Nephron progenitor cell (in vitro differentiated cells): ENCODE measurements around the gene SYT2.

Source experiments
- DNase-seq: peaks from one replicate; pipeline ENCODE4 v3.0.0; 2021
- H3K27ac Mint-ChIP-seq: 2 replicates; pipeline ENCODE4 v1.8.0; 2021; ENCODE audit warnings: mild to moderate bottlenecking, moderate library complexity, mixed read lengths
- H3K27me3 Mint-ChIP-seq: 2 replicates; pipeline ENCODE4 v1.8.0; 2021; ENCODE audit warnings: mild to moderate bottlenecking, low read depth, mixed read lengths; ENCODE audit not compliant: poor library complexity
- H3K36me3 Mint-ChIP-seq: 2 replicates; pipeline ENCODE4 v1.8.0; 2021; ENCODE audit warnings: low read depth, mixed read lengths
- H3K4me1 Mint-ChIP-seq: 2 replicates; pipeline ENCODE4 v1.8.0; 2021; ENCODE audit warnings: mixed read lengths
- H3K4me3 Mint-ChIP-seq: 2 replicates; pipeline ENCODE4 v1.8.0; 2021; ENCODE audit warnings: mild to moderate bottlenecking, moderate library complexity, mixed read lengths
- H3K9me3 Mint-ChIP-seq: 2 replicates; pipeline ENCODE4 v1.8.0; 2021; ENCODE audit warnings: mild to moderate bottlenecking, moderate library complexity, mixed read lengths
- TF ChIP-seq, protein P1 (sequence below): fragments of 200-600 bp; sonication (generic); IDR thresholded peaks from 2 replicates; pipeline ENCODE4 v1.5.0; 2021; ENCODE audit warnings: antibody characterized with exemption

Gene SYT2

DNA sequence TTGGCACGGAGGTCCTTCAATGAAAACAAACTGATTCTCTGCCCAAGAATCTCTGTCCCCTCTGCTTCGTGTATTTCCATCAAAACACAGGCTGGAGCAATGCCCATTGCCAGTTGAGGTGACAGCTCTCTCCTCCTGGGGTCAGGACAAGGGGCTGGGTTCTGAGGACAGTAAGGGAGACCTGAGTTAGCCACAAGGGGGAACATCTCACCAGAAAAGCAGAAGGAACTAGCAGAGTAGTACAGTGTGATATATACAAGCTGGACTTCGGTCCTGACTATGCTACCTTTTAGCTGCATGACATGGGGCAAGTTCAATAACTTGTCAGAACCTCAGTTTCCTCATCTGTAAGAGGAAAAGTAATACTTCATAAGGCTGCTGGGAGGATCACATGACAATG is 50.3 kb downstream of the SYT2 start:
- Mint-ChIP-seq H3K36me3 (no peaks in the 10 kb centered on the region), H3K27me3 (peaks cover 59% of the 10 kb centered on the region), H3K27ac (no peak overlapping the region)

DNA sequence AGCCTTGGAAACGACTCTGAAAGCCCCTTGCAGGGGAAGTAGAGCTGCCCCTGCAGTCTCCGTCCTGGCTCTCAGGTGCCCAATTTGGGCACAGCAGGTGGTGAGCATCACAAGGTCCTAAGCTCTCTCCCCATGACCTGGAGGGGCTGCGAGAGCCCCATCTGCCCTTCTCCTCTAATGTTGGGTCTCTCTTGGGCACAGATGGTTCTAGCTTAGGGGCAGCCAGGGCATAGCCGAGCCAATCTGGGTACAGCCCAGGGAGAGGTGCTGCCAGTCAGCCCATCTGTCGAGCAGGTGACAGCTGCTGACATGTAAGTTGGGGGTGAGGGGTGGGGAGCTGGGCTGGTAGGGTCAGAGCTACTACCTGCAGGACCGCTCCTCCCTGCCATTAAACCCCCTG is 50.7 kb downstream of the SYT2 start:
- no peak overlapping the region for H3K4me3 Mint-ChIP-seq
- H3K9me3 Mint-ChIP-seq: no peaks in the 10 kb centered on the region
- peaks cover 58% of the 10 kb centered on the region for H3K27me3 Mint-ChIP-seq
- H3K4me1 Mint-ChIP-seq: peaks cover 8% of the 10 kb centered on the region
- TF ChIP-seq, protein P1, sequence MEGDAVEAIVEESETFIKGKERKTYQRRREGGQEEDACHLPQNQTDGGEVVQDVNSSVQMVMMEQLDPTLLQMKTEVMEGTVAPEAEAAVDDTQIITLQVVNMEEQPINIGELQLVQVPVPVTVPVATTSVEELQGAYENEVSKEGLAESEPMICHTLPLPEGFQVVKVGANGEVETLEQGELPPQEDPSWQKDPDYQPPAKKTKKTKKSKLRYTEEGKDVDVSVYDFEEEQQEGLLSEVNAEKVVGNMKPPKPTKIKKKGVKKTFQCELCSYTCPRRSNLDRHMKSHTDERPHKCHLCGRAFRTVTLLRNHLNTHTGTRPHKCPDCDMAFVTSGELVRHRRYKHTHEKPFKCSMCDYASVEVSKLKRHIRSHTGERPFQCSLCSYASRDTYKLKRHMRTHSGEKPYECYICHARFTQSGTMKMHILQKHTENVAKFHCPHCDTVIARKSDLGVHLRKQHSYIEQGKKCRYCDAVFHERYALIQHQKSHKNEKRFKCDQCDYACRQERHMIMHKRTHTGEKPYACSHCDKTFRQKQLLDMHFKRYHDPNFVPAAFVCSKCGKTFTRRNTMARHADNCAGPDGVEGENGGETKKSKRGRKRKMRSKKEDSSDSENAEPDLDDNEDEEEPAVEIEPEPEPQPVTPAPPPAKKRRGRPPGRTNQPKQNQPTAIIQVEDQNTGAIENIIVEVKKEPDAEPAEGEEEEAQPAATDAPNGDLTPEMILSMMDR: no peak
- DNase-seq: no peak
- H3K27ac Mint-ChIP-seq: no peak overlapping the region
- H3K36me3 Mint-ChIP-seq: no peaks in the 10 kb centered on the region

More for the DNA sequence above, 50.3 kb downstream of the SYT2 start:
- Mint-ChIP-seq H3K9me3 (no peaks in the 10 kb centered on the region), H3K4me3 (no peak overlapping the region), H3K4me1 (peaks cover 8% of the 10 kb centered on the region)
- TF ChIP-seq, protein P1: no peak
- DNase-seq: no peak

DNA sequence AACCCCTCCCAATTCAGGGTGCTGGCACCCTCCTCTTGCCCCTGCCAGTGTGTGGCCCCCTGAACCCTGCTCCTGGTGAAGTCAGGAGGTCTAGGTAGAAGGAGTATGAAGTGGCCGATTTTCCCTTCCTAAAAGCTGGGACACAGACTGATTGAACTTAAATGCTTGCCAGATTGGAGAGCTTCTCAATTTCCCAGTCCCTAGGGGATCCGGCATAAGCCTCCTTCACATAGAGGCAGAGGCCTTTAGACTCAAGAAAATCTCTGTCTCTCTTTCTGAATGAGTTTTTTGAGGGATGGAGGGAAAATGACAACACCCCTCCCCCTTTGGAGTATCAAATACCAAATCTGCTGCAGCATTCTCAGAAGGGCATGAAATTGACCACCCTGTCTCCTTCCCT is 51.5 kb downstream of the SYT2 start:
- Mint-ChIP-seq H3K27me3 (peaks cover 60% of the 10 kb centered on the region), H3K36me3 (no peaks in the 10 kb centered on the region), H3K9me3 (no peaks in the 10 kb centered on the region), H3K27ac (no peak overlapping the region), H3K4me1 (peaks cover 8% of the 10 kb centered on the region), H3K4me3 (no peak overlapping the region)
- DNase-seq: no peak
- TF ChIP-seq, protein P1: no peak

DNA sequence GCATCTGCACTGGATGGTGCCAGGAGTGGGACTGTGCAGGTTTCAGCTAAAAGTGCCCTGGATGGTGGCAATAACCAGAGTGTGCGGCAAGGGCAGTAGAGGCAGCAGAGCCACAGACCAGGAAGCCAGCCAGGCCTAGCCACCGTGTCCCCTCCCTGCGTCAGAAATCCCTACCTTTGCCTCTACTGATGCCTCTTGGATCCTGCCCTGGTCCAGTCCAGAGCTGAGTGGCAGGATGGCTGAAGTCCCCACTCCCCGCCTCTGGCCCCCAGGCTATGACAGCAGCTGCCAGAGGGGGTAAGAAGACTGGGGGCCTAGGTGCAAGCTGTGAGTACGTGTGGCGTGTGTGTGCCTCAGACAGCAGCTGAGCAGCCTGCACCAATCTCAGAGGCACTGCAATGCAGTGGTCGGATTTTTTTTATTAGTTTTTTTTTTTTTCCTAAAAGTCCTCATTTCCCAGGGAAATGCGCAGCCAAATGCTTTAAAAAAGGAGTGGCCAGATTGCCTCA is 51.9 kb downstream of the SYT2 start:
- no peak for DNase-seq
- no peaks in the 10 kb centered on the region for H3K9me3 Mint-ChIP-seq
- TF ChIP-seq, protein P1: no peak
- H3K27me3 Mint-ChIP-seq: peaks cover 58% of the 10 kb centered on the region
- peaks cover 8% of the 10 kb centered on the region for H3K4me1 Mint-ChIP-seq
- no peaks in the 10 kb centered on the region for H3K36me3 Mint-ChIP-seq
- no peak overlapping the region for H3K27ac Mint-ChIP-seq
- no peak overlapping the region for H3K4me3 Mint-ChIP-seq

DNA sequence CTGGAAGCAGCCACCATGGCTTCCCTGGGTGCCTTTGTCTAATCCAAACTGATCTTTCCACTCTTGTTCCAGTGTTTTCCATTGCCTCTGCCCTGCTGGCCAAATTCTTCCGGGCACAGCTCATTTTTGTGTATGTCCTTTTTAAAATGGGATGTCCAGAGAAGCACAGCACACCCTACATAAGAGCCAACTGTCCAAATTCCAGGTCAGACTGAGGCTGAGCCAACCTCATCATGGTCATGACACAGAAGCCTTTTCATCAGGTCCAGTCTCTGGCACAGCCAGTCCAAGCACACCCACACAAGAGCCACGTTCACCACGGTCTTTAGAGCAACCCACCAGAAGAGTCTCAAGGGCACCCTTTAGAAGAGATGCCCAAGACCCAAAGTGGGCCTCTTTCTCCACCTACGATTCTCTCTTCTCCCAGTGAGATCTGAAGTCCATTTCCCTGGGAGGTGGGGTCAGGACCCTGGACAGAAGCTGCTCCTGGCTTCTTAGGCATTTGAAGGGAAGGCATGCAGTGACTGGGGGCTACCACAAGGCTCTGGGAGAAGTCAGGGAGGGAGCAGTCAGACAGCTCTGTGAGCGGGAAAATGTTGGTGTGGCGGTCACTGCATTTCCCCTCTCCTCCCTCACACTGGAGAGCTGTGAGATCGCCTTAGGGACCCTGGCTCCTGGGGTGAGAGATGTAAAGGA is 53.2 kb downstream of the SYT2 start:
- Mint-ChIP-seq H3K36me3 (no peaks in the 10 kb centered on the region), H3K4me1 (peaks cover 8% of the 10 kb centered on the region), H3K4me3 (no peak overlapping the region), H3K27me3 (peaks cover 58% of the 10 kb centered on the region), H3K9me3 (no peaks in the 10 kb centered on the region), H3K27ac (no peak overlapping the region)
- peak; percentile 82 for DNase-seq
- TF ChIP-seq, protein P1: peak; percentile 49

DNA sequence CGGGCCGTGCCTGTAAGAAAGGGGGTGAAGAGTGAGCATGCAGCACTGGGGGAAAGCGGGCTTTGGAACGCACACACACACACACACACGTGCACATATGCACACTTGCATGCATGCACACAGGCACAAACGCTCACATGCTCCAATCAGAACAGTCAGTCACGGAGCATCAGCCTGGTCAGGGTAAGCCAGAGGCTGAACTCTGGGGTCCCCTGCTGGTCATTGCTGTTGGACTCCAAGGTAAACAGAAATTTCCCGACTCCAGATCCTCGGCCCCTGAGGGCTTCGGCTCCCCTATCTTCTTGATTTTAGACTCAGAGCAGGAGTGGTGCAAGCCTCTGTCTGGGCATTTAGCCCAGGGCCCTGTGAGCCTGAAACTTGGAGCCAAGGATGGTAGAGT is 54.2 kb downstream of the SYT2 start:
- peaks cover 8% of the 10 kb centered on the region for H3K4me1 Mint-ChIP-seq
- no peak overlapping the region for H3K27ac Mint-ChIP-seq
- no peaks in the 10 kb centered on the region for H3K9me3 Mint-ChIP-seq
- H3K27me3 Mint-ChIP-seq: peaks cover 61% of the 10 kb centered on the region
- peak; percentile 53 for DNase-seq
- no peaks in the 10 kb centered on the region for H3K36me3 Mint-ChIP-seq
- TF ChIP-seq, protein P1: peak; percentile 33
- no peak overlapping the region for H3K4me3 Mint-ChIP-seq
